H1 (cell line): ENCODE data around the gene CERS1. TPM values are rescaled to one million over a fixed set of nuclear protein-coding genes. Genes with fewer than 3 reads are reported as not detected.

Source experiments
- CEBPB ChIP-seq: IDR thresholded peaks from 2 replicates; pipeline ENCODE4 v1.6.1; 2012; ENCODE audit warnings: low read depth, low read length
- CREB1 ChIP-seq: IDR thresholded peaks from 2 replicates; pipeline ENCODE4 v1.6.1; 2012; ENCODE audit warnings: inconsistent platforms
- KDM4A ChIP-seq: IDR thresholded peaks from one replicate; pipeline ENCODE4 v1.7.1; 2012; ENCODE audit warnings: low read depth, mild to moderate bottlenecking, moderate library complexity, low read length, inconsistent platforms; ENCODE audit not compliant: severe bottlenecking
- SAP30 ChIP-seq: fragments of 300-600 bp; sonication (generic); IDR thresholded peaks from 2 replicates; pipeline ENCODE4 v1.7.1; 2012; ENCODE audit warnings: low read length, moderate library complexity, mild to moderate bottlenecking, inconsistent platforms; ENCODE audit not compliant: insufficient read depth, insufficient replicate concordance
- polyA plus RNA-seq, 7 experiments: library from polyadenylated mRNA; depleted of rRNA in 3 of 7; stranded (reverse) in 5 of 7; unstranded in 2 of 7; fragments of >200 nt in 5 of 7; fragments of 200-250 nt in 2 of 7; gene quantifications; 1 replicate in 5 of 7; 2 replicates in 1 of 7; 4 replicates in 1 of 7; pipeline versions ENCODE4 v1.2.1 to v1.2.3, GENCODE V29; 2011 to 2013; ENCODE audit warnings: missing spikeins in 2 of 7, mixed read lengths in 2 of 7
- total RNA-seq: library from RNA; stranded (reverse); fragmentation: NEBNext Ultra II Directional; extraction: Animal tissue kit (Norgen Biotek cat#: 25700); gene quantifications from 2 replicates; pipeline ENCODE4 v1.2.1, GENCODE V29; 2021
- TF ChIP-seq, protein P1 (sequence below): IDR thresholded peaks from 2 replicates; pipeline ENCODE4 v1.6.1; 2012; ENCODE audit warnings: inconsistent platforms
- TF ChIP-seq, protein P2 (sequence below): IDR thresholded peaks from 2 replicates; pipeline ENCODE4 v1.6.1; 2011; ENCODE audit warnings: low read depth, mild to moderate bottlenecking, low read length; ENCODE audit not compliant: insufficient read depth

CERS1 gene
- total and polyA plus RNA-seq, 2 of the 8 experiments (the other 6 are each of a cell fraction or from before 2014, with no cell fraction given): 18.6 to 51.0 TPM

DNA sequence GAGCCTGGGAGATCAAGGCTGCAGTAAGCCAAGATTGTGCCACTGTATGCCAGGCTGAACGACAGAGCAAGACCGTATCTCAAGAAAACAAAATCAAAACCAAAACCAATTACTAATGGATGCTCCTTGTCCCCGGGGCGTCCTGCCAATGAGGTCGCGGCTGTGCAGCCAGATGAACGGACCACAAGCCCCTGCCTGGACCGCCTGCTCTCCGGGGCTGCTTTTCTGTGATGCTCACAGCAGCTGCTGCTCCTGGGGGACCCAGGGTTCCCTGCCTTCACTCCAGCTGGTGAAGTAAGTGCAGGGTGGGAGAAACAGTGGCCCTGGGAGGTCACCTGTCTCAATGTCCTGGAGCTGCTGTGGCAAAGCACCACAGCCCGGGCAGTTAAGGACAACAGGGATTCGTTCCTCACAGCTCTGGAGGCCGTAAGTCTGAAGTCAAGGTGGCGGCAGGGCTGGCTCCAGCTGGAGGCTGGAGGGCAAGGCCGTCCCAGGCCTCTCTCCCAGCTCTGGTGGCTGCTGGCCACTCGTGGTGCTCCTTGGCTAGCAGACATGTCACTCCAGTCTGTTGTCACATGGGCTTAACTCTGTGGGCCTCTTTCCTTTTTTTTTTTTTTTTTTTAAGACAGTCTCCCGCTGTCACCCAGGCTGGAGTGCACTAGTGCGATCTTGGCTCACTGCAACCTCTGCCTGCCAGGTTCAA is 13.1 kb upstream of the CERS1 start (continued):
- TF ChIP-seq SAP30 (no peak), CREB1 (no peak), CEBPB (no peak), KDM4A (no peak)
- TF ChIP-seq, protein P1, sequence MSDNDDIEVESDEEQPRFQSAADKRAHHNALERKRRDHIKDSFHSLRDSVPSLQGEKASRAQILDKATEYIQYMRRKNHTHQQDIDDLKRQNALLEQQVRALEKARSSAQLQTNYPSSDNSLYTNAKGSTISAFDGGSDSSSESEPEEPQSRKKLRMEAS: no peak
- TF ChIP-seq, protein P2, sequence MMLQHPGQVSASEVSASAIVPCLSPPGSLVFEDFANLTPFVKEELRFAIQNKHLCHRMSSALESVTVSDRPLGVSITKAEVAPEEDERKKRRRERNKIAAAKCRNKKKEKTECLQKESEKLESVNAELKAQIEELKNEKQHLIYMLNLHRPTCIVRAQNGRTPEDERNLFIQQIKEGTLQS: no peak
